Stomach (tissue), 4 donors: Measurements from ENCODE around the gene PCSK2.

ENCODE experiments used
- CTCF ChIP-seq, 7 experiments: fragments of 450-650 bp in 4 of 7; fragments of 200-600 bp in 3 of 7; sonication (generic) in 3 of 7; IDR thresholded peaks; one replicate each; pipeline ENCODE4 v1.5.1; 2016 to 2019; ENCODE audit warnings: antibody characterized with exemption in 7 of 7, control low read depth in 2 of 7, mild to moderate bottlenecking in 1 of 7
- EP300 ChIP-seq: sonication (generic); formaldehyde crosslinking; IDR thresholded peaks from one replicate; pipeline ENCODE4 v1.6.1; 2017; ENCODE audit warnings: antibody characterized with exemption
- POLR2A ChIP-seq, 4 donors: fragments of 450-650 bp; IDR thresholded peaks; one replicate each; pipeline ENCODE4 v1.6.1; 2016; ENCODE audit warnings: antibody characterized with exemption in 4 of 4, control low read depth in 2 of 4, mild to moderate bottlenecking in 1 of 4, moderate library complexity in 1 of 4
- POLR2AphosphoS5 ChIP-seq, 3 donors: sonication (generic); formaldehyde crosslinking; IDR thresholded peaks; one replicate each; pipeline ENCODE4 v1.6.1; 2016; ENCODE audit warnings: antibody characterized with exemption in 3 of 3

GRCh38 chr20:17481661-17482060 is 254.8 kb downstream of the PCSK2 start:
- no peak for TF ChIP-seq POLR2A (IDR thresholded peaks at IDR 0.05)
- TF ChIP-seq CTCF (IDR thresholded peaks at IDR 0.05), result no peak
- no peak for TF ChIP-seq EP300
- no peak for TF ChIP-seq POLR2AphosphoS5 (IDR thresholded peaks at IDR 0.05)
